ENCODE results near the gene EFEMP2. TPM values are rescaled to one million over a fixed set of nuclear protein-coding genes. Genes with fewer than 3 reads are reported as not detected.

Gene EFEMP2
- total and polyA plus RNA-seq, 2 donors (not counting 1 experiment from before 2014, with no cell fraction given) = 9.5 to 14.7 TPM

- intact Hi-C loops (cut with micrococcal nuclease) = no loop called here
- H4K20me1 ChIP-seq (ENCODE audit: control insufficient read depth, insufficient read depth, low read length, poor library complexity, severe bottlenecking) = peaks cover 24% of the 10 kb centered on the region
- H3K9me3 ChIP-seq (ENCODE audit: control extremely low read depth in 1 of 3, control insufficient read depth in 2 of 3, insufficient read depth in 1 of 3, low read length in 2 of 3) = peaks cover 0 to 15% (median 0%) of the 10 kb centered on the region in 3 donors
- H2AFZ ChIP-seq (ENCODE audit: insufficient read depth, low read depth, low read length, poor library complexity, severe bottlenecking) = no peak overlapping the region
- no peak overlapping the region for H3K9ac ChIP-seq (ENCODE audit: low read length)
- no peak overlapping the region for H3K27ac Mint-ChIP-seq
- no peaks in the 10 kb centered on the region for H3K4me1 Mint-ChIP-seq
- ChIA-PET POLR2A (interaction anchor here (1.1 kb wide), 1 partner anchor 9 kb away, joined by 3 read pairs; no protein-coding TSS in a partner anchor), CTCF (interaction anchor here (0.9 to 1.4 kb wide), 2 partner anchors 12 to 68 kb away, joined by 3 to 4 read pairs; no protein-coding TSS in a partner anchor)
- no peaks in the 10 kb centered on the region for H3K4me1 ChIP-seq (ENCODE audit: control insufficient read depth in 2 of 2, insufficient read depth in 2 of 2, low read length in 2 of 2)
- H3K36me3 ChIP-seq (replicated peaks in 1 of 2; ENCODE audit: control extremely low read depth in 1 of 2, control insufficient read depth in 1 of 2, extremely low read depth in 1 of 2, insufficient read depth in 2 of 2, low read length in 1 of 2) = peaks cover 0 to 24% of the 10 kb centered on the region in 2 experiments
- H3K27ac ChIP-seq (ENCODE audit: low read length in 2 of 2) = no peak overlapping the region
- no peak overlapping the region for H3K4me3 Mint-ChIP-seq
- no peak overlapping the region for H3K4me3 ChIP-seq (ENCODE audit: control extremely low read depth in 1 of 5, extremely low read depth in 1 of 5, insufficient read depth in 1 of 5, low read depth in 2 of 5, low read length in 4 of 5)
- H3K4me2 ChIP-seq (replicated peaks; ENCODE audit: low read depth, low read length, poor library complexity, severe bottlenecking) = no peak overlapping the region
- DNase-seq (no peak), ATAC-seq (ENCODE audit: low read depth) (no peak)
- TF ChIP-seq CTCF (IDR thresholded peaks at IDR 0.05) = no peak
- no peak for TF ChIP-seq EZH2 (IDR thresholded peaks at IDR 0.05; ENCODE audit: borderline replicate concordance, insufficient read depth, low read depth, low read length, poor library complexity, severe bottlenecking)
- no peaks in the 10 kb centered on the region for H3K27me3 ChIP-seq (replicated peaks in 1 of 4; ENCODE audit: control extremely low read depth in 1 of 4, control insufficient read depth in 3 of 4, insufficient read depth in 4 of 4, low read length in 3 of 4)
- H3K27me3 Mint-ChIP-seq = no peaks in the 10 kb centered on the region
- no peaks in the 10 kb centered on the region for H3K9me3 Mint-ChIP-seq (ENCODE audit: insufficient read depth)
- H3K79me2 ChIP-seq (ENCODE audit: control insufficient read depth, insufficient read depth, low read length) = no peaks in the 10 kb centered on the region
- 94% methylated on average over 2 of the region's 3 CpGs for WGBS (ENCODE audit: insufficient coverage)
Observed at GRCh38 chr11:65847746-65848145, 24.9 kb downstream of the EFEMP2 start.

- intact Hi-C loops (cut with micrococcal nuclease) = no loop called here
- Histone ChIP-seq H2AFZ (ENCODE audit: insufficient read depth, low read depth, low read length, poor library complexity, severe bottlenecking) (no peak overlapping the region), H3K27ac (ENCODE audit: low read length in 2 of 2) (no peak overlapping the region), H3K79me2 (ENCODE audit: control insufficient read depth, insufficient read depth, low read length) (no peaks in the 10 kb centered on the region), H3K4me1 (ENCODE audit: control insufficient read depth in 2 of 2, insufficient read depth in 2 of 2, low read length in 2 of 2) (no peaks in the 10 kb centered on the region), H3K4me2 (replicated peaks; ENCODE audit: low read depth, low read length, poor library complexity, severe bottlenecking) (no peak overlapping the region), H3K9ac (ENCODE audit: low read length) (no peak overlapping the region), H3K4me3 (ENCODE audit: control extremely low read depth in 1 of 5, extremely low read depth in 1 of 5, insufficient read depth in 1 of 5, low read depth in 2 of 5, low read length in 4 of 5) (no peak overlapping the region), H3K27me3 (replicated peaks in 1 of 4; ENCODE audit: control extremely low read depth in 1 of 4, control insufficient read depth in 3 of 4, insufficient read depth in 4 of 4, low read length in 3 of 4) (no peaks in the 10 kb centered on the region), H3K9me3 (ENCODE audit: control extremely low read depth in 1 of 3, control insufficient read depth in 2 of 3, insufficient read depth in 1 of 3, low read length in 2 of 3) (no peaks in the 10 kb centered on the region), H3K36me3 (replicated peaks in 1 of 2; ENCODE audit: control extremely low read depth in 1 of 2, control insufficient read depth in 1 of 2, extremely low read depth in 1 of 2, insufficient read depth in 2 of 2, low read length in 1 of 2) (no peaks in the 10 kb centered on the region), H4K20me1 (ENCODE audit: control insufficient read depth, insufficient read depth, low read length, poor library complexity, severe bottlenecking) (no peaks in the 10 kb centered on the region)
- CTCF ChIA-PET = interaction anchor here (1.1 kb wide), 1 partner anchor 19 kb away, joined by 4 read pairs; no protein-coding TSS in a partner anchor
- Mint-ChIP-seq H3K27ac (no peak overlapping the region), H3K27me3 (no peaks in the 10 kb centered on the region), H3K9me3 (ENCODE audit: insufficient read depth) (no peaks in the 10 kb centered on the region), H3K4me3 (no peak overlapping the region), H3K4me1 (no peaks in the 10 kb centered on the region)
- DNase-seq (no peak), ATAC-seq (ENCODE audit: low read depth) (no peak)
- WGBS (ENCODE audit: insufficient coverage) = 97% methylated on average over 6 of the region's 10 CpGs
- TF ChIP-seq EZH2 (IDR thresholded peaks at IDR 0.05; ENCODE audit: borderline replicate concordance, insufficient read depth, low read depth, low read length, poor library complexity, severe bottlenecking) (no peak), CTCF (IDR thresholded peaks at IDR 0.05) (no peak)
- POLR2A ChIA-PET = interaction anchor here (0.7 kb wide), 1 partner anchor 15 kb away, joined by 4 read pairs; no protein-coding TSS in a partner anchor
Observed at GRCh38 chr11:65844231-65844872, 28.2 kb downstream of the EFEMP2 start.

Measured in B cell (primary cell).